ENCODE measurements around the gene RNPS1.

RNPS1 gene

GRCh38 chr16:2210386-2211365 is 57.2 kb downstream of the RNPS1 start, which contains the start of gene BRICD5:
Gene BRICD5, minus strand, starts transcription at chr16:2210863. Its CDS starts 30 bp downstream, at chr16:2210833.
- DNase-seq: no peak

- DNase-seq: no peak
Measured at GRCh38 chr16:2210009-2210332, 58.0 kb downstream of the RNPS1 start.

GRCh38 chr16:2209258-2210008 is 58.5 kb downstream of the RNPS1 start:
- no peak for DNase-seq

GRCh38 chr16:2208772-2209171 is 59.2 kb downstream of the RNPS1 start:
- DNase-seq: no peak

- no peak for DNase-seq
Measured at GRCh38 chr16:2208308-2208707, 59.6 kb downstream of the RNPS1 start.

- DNase-seq: no peak
Measured at GRCh38 chr16:2207872-2208271, 60.1 kb downstream of the RNPS1 start.

GRCh38 chr16:2206780-2207433 is 61.0 kb downstream of the RNPS1 start:
- DNase-seq: no peak

- no peak for DNase-seq
Measured at GRCh38 chr16:2206420-2206779, 61.5 kb downstream of the RNPS1 start.

- DNase-seq: no peak
Measured at GRCh38 chr16:2205967-2206313, 62.0 kb downstream of the RNPS1 start.

- DNase-seq: peak; percentile 83
Measured at GRCh38 chr16:2205104-2205966, 62.6 kb downstream of the RNPS1 start, which contains the start of gene MLST8. Gene MLST8, plus strand, starts transcription at chr16:2205454. Its CDS starts 632 bp downstream, at chr16:2206086.

- DNase-seq: no peak
Measured at GRCh38 chr16:2204416-2205103, 63.4 kb downstream of the RNPS1 start.
